Measurements from ENCODE around the gene PARVA.

DNA sequence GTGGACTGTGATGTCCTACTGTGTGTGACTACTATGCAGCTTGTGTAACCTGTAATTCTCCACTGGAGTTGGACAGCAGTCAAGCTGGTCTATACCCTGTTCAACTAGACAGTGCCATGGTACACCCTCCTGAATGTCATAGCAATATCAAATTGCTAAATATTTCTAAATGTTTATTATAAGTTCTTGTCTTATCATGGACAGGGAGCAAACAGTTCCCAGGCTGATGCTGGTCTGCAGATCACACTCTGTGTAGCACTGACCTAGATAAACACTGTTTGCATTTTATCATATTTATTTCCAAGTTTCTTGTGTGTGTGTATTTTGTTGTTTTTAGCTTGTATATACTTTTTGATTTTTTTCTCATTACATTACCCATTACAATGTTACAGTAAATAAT, 22.0 kb downstream of the PARVA start:
- TF ChIP-seq, protein P1, sequence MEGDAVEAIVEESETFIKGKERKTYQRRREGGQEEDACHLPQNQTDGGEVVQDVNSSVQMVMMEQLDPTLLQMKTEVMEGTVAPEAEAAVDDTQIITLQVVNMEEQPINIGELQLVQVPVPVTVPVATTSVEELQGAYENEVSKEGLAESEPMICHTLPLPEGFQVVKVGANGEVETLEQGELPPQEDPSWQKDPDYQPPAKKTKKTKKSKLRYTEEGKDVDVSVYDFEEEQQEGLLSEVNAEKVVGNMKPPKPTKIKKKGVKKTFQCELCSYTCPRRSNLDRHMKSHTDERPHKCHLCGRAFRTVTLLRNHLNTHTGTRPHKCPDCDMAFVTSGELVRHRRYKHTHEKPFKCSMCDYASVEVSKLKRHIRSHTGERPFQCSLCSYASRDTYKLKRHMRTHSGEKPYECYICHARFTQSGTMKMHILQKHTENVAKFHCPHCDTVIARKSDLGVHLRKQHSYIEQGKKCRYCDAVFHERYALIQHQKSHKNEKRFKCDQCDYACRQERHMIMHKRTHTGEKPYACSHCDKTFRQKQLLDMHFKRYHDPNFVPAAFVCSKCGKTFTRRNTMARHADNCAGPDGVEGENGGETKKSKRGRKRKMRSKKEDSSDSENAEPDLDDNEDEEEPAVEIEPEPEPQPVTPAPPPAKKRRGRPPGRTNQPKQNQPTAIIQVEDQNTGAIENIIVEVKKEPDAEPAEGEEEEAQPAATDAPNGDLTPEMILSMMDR (conservative IDR thresholded peaks at IDR 0.05 in 1 of 2, IDR thresholded peaks at IDR 0.05 in 1 of 2; ENCODE audit: low read depth in 1 of 2, low read length in 2 of 2): no peak
- TF ChIP-seq EZH2 (IDR thresholded peaks at IDR 0.05; ENCODE audit: low read length, missing control alignments): no peak
